C4-2B (cell line): ENCODE results near the gene TMTC2.

Source experiments
- CTCF ChIP-seq: fragments of 450-650 bp; conservative IDR thresholded peaks from 2 replicates; pipeline ENCODE4 v1.5.1; 2017; ENCODE audit warnings: mild to moderate bottlenecking
- ZFX ChIP-seq: fragments of 450-650 bp; IDR thresholded peaks from 2 replicates; pipeline ENCODE4 v1.6.1; 2017

DNA sequence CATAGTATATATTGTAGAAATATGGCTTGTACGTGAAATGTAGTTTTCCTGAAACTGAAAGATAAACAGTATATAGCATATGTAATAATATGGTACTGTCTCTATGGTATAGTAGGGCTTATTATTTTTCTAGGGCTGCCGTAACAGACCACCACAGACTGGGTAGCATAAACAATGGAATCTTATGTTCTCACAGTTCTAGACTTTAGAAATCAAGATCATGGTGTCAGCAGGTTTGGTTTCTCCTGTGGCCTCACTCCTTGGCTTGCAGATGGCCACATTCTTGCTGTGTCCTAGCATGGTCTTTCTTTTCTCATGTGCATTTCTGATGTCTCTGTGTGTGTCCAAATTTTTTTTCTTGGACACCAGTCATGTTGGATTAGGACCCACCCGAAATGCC lies 155.8 kb downstream of the TMTC2 start:
- TF ChIP-seq CTCF: no peak
- no peak for TF ChIP-seq ZFX
